Activated naive CD4-positive, alpha-beta T cell (primary cell): ENCODE data around the gene CCDC149.

Experiments
- DNase-seq, 4 experiments: peaks; one replicate each; lab custom pipeline; 2025; lab: John Stamatoyannopoulos, UW

CCDC149 gene

DNA sequence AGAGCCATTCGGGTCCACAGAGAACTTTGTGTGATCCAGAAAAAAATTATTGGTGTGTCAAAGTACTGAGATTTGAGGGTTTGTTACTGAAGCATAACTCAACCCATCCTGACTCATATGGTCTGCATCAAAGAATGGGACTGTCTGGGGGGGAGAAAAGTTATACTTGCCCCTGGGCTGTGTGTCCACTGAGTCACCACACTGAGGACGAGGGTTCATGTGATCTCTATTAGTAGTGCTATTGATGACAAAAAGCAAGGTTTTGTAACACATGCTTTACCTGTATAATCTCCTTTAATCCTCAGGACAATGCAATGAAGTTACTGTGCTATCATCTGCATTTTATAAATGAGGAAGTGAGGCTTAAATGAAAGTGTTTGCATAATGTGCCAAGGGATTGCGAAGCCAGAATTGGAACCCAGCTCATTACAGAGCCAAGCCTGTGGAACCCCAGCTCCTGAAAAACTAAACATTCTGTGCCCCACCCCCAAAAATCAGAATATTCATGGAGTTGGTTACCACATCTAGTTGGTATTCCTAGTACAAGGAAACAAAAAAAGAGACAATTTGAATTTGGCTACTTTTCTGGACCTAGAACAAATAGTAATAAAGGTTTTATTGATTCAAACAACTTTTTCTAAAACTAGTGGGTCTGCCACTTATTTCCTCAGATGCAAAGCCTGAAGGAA is 31.2 kb downstream of the CCDC149 start:
- no peak for DNase-seq

DNA sequence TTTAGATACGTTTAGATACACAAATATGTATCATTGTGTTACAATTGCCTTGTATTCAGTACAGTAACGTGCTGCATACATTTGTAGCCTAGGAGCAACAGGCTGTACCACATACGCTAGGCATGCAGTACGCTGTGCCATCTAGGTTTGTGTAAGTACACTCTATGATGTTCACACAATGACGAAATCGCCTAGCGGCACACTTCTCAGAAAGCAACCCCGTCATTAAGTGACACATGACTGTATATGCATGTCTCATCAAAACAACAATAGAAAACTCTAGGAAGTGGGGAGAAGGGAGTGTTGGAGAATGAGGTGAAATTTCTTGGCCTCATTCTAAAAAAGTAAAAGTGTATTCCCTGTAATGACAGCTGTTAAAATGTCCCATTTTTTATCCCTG is 32.7 kb downstream of the CCDC149 start:
- no peak for DNase-seq

DNA sequence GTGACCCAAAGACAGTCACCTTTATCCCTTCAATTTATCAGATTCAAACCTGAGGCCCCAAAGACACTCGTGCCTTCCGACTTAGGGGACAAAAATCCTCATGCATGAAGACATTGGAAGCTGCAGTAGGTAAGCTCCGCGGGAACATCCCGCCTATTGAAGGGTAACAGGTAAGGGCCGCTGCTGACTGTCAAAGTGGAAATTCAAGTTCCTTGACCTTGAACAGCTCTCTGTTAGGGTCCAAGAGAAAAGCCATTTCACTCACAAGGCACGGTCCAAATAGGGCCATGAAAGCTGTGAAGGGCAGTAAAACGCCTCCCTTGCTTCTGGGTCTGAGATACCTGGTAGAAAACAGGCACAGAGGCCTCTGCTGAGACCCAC is 34.2 kb downstream of the CCDC149 start:
- no peak for DNase-seq

DNA sequence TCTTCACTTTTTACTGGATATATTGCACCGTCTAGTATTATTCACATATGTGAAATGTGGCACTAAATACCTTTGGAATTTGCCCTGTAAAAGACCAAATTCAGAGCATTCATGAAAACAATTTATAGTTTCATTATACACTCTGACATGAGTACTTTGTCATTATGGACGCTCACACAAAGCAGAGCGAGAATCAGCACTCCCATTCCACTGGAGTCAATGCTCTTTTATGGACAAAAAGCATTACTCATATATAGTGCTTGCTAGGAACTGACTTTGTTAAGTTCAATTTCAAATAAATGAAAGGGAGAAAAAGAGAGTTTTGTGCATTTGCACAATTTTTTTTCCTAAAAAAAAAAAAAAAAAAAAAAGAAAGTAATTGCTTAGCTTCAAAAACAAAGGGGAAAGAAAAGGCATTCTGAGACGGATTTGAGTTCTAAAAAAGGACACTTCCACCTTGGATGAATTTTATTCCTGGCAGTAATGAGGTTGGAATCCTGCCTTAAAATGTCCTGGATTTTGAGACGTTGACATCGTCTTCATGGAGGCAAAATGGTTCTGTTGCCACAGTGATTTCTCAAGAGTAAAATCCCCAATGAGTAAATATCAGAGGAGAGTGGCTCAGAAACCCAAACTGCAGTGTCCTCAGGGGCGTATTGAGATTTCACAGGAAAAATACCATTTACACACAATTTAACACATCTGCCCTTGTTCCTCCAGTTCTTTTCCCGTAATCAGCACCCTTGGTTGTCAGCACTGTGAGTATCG is 34.8 kb downstream of the CCDC149 start:
- no peak for DNase-seq

DNA sequence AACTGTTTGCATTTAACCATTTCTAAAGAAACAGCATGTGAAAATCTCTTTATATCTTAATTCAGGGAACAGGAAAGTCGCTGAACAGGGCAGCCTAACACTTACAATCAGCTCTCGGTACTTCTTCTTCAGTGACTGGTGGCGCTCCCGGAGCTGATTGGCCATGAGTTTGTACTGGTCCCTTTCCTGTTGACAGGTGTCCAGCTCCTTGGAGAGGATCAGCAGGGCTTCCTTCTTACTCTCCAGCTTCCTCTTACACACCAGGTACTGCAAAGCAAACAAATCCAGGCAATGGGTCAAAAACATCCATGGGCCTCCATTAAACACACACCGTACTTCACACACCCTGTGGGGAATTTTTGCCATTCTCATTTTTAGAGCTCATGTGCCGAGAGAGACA is 36.4 kb downstream of the CCDC149 start:
- DNase-seq: no peak

DNA sequence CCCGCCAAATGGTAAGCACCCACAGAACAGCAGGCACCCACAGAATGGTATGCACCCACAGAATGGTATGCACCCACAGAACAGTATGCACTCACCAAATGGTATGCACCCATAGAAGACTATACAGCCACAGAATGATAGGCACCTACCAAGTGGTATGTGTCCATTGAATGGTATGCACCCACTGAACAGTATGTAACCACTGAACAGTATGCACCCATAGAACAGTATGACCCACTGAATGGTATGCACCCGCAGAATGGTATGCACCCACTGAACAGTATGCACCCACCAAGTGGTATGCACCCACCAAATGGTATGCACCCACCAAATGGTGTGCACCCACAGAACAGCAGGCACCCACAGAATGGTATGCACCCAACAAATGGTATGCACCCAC is 40.1 kb downstream of the CCDC149 start:
- DNase-seq: no peak

DNA sequence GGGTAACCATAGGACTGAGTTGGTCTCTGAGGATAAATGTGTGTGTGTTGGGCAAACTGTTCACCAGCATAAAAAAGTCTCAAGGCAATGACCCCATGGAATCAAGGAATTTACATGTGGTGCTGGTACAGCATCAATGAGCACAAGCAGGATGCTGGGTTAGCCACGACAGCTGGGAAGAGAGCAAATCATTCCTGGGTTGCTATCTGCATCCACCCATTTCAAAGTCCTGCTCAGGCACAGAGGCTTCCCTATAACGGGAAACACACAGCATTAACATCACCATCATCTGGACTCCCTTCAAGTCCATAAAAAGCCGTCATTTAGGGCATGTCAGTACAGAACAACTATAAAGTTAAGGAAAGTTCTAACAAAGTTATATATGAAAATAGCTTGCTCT is 41.6 kb downstream of the CCDC149 start:
- no peak for DNase-seq

DNA sequence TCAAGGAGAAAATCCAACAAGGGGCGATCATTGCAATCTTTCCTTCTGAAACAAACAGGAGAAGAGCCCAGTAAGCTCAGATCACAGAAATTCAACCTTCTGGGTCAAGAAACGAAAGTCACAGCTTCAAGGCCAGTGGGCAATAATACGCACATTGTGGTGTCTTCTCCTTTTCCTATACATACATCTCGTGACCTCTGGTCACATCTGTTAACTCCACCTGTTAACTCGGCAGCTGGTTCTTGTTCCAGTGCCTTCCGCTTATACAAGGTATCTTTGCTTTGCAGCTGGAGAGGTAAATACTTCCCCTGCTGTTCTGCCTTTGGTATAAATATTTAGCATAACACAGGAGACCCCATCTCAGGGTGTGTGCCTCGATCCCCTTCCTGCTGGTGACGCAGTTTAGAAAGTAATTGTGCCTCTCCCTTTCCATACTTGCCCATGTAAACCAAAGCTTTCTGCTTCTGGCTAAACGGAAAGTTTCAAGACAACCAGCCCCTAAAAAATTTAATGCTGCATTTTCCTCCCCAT is 45.0 kb downstream of the CCDC149 start:
- DNase-seq: no peak

DNA sequence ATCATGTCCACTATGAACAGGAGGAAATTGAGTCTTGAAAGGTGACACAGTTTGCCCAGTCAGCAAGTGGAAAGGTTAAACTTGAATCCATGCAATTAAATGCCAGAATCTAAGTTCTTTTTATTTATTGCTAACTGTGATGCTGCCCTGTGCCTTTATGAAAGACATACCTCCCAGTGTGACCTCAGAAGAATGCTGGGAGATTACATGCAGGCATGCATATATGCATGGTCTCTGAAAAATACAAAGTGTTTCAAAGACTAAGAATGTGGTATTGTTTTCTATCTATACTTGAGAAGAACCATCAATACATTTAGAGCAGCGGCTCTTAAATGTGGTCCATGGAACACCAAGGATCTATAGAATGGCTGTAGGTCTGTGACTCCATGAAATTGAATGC is 45.6 kb downstream of the CCDC149 start:
- no peak for DNase-seq

DNA sequence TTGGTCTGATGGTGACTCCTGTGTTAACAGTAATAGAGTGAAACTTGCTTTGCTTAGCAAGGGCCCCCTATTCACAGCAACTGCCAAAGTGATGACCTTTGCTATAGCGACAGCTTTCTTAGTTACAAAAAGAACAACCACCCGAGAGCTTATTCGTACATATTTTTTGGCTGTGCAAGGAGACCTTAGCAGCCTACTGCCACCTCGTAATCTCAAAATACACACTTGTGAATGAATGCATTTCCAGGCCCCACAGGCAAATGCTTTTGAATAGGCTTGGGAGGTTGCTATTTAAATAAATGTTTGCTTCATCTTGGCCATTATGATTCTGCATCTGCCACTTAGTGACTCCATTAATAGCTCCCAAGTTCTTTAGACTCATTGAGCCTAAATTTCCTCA is 47.4 kb downstream of the CCDC149 start:
- DNase-seq: no peak

DNA sequence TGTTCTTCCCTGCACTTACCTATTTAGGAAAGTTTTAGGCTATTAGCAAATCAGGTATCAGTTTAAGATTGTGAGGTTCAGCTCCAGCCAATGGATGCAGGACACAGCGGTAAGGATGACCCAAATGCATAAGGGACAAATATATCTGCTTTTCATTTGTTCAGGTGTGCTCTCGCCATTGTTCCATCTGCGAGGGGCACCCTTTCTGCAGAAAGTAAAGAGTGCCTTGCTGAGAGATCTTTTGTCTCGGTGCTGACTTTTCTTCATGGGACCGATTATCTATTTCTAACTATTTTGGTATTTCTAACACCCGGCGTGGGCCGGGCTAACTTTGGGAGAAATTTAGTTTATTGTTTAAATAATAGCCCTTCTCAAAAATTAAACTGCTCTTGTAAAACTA is 49.0 kb downstream of the CCDC149 start:
- DNase-seq: no peak

DNA sequence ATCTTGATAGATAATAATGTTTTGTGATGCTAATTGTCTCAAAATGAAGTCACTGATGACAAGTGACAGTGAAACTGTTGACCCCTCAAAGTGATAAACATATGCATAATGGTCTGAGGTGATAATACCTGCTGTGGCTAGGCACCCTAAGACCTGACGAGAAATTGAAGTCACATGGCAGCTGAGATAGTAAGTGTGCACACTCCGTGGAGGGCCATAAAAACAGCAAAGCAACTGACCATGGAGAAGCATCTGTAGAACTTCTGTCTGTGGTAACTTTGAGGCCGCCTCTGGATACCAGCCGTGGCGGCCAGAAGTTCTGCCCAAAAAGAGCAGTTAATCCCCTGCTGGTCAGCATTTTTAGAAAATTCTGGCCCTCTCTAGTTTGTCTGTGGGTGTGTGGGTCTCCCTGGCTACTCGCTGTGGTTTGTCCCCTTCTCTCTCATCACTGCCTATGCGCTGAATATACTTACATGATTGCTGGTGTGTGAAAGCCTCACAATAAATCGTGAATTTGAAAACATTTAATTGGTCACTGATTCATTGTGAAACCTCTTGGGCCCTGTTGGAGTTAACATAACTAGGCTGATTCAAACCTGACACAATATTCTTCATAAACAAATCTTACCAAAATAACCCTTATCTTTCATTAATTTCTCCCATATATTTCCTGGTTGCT is 50.6 kb downstream of the CCDC149 start:
- DNase-seq: no peak

DNA sequence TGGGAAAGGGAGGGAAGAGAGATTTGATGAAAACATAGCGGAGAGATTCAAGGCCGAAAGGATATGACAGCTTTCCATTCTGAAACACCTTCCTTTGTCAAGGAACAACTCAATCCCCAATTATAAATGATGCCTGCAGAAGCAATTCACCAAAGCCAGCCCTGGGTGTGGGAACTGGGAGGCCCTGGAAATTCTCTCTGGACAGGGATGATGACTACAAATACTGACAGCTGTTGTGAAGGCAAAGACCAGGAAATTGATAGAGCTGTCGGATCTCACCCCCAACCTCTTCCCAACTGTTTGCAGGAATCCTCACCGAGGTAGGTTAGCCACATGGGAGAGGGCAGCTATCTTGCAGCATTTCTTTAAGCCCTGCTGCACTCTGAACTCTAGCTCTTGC is 54.3 kb downstream of the CCDC149 start:
- no peak for DNase-seq

DNA sequence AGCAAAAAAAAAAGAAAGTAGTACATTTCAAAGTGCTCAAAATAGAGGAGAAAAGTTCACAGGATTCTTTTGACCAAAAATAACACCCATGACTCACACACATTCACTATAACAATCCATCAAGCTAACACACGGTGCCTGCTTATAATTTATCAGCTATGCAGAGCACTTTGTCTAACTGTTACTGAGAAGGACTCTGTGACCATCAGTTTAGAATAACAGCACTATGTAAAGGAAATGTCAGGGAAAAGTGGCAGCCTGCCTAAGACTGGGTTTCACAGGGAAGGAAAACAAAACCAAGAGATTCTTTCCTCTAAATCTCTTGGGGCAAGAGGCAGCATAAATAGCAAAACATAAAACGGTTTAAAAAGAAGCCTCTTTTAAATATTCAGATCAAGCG is 54.8 kb downstream of the CCDC149 start:
- no peak for DNase-seq

DNA sequence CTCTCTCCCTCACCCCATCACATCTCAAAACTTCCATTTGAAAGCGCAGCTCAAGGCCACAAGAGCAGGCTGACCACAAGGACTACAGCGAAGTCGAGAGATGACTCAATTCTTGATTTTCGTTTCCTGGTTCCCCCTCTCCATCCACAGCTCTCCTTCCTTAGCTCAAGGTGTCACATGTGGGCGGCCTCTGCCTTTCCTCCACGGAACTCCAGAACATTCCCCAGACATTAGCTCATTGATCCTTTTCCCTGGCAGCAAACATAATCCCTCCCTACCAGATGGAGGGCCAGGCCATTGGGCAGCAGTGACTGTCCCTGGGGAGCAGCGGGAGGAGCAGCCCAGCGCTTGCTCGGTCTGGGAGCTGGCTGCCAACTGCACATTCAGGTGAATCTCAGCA is 56.3 kb downstream of the CCDC149 start:
- DNase-seq: no peak

DNA sequence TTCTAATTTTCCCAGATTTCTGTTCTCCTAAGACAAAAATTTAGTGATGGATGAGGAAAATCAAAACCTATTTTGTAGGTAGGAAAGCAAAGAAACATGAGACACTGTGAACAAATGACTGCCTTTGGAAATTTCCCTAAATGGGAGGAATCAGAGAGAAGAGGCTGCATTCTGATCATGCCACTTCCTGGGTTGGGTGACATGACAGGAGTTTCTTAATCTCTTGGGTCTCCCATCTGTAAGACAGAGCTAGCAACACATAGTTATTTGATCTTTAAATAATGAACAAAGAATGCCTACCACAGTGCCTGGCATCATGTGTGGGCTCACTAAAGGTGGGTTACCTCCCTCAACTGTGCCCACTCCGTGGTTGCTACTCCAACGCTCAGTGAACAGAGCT is 57.1 kb downstream of the CCDC149 start:
- no peak for DNase-seq

DNA sequence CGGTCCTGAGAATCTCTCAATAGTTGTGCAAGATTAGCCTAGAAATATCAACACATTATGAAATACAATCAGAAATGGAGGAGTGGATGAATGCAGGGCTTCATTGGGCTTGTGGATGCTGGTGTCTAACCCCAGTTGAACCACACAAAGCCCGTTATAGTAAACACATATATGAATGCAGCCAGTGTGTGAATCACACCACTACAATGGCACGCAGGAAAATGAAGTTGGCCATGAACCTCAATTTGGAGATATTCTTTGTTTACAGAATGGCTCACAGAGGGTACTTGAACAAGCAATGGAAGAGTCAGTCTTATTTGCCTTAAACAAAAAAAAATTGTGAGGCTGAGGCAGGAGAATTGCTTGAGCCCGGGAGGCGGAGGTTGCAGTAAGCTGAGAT is 59.7 kb downstream of the CCDC149 start:
- no peak for DNase-seq

DNA sequence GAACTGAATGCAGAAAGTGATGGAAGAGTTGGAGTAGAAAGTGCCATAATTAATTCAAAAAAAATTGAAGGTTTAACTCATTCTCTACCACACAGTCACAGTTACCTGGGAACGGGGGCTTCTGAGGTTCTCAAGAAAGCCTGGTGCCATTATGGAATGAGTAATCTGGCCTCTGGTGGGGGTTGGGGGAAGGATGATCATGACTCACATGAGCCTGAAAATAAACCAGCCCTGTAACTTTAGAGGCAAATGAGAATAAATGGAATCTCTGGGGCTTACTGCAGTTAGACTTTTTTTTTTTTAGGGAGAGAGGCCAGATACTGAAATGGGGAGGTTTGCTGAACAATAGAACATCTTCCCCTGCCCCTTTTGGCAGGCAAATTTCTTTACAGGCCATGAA is 62.2 kb downstream of the CCDC149 start:
- no peak for DNase-seq

DNA sequence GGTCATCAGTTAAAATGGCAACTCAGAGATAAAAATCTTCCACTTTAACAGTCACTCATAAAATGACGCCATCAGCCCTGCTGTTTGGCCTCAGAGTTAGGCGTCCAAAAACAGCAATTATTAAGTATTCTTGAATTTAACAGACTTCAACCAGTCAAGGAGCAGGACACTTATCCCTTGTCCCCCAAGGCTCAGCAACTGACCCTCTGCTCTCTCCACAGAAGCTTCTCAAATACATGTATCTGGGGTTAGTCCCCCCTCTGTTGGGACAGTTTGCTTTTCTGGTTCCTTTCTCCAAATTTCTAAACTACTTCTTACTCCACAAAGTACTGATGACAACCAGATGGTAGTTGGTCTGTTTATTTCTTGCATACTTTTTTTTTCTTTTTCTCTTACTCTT is 63.1 kb downstream of the CCDC149 start:
- DNase-seq: no peak

DNA sequence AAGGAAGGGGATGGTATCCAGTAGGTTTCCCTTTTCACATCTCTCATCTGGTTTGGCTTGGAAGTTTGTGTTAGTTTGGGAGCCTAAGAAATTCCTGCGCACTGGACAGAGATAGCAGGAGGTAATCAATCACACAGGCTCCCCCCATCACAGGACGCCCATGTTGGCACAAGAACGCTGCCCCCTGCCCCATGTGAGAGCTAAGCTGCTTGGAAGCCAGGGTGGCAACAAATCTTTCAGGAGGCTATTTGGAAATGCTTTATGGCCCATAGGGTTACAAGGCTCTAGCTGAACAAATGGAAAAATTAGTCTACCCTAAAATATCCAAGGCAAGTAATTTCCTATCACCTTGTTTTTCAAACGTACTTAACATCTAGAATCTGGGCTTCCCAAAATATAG is 63.5 kb downstream of the CCDC149 start:
- DNase-seq: no peak

DNA sequence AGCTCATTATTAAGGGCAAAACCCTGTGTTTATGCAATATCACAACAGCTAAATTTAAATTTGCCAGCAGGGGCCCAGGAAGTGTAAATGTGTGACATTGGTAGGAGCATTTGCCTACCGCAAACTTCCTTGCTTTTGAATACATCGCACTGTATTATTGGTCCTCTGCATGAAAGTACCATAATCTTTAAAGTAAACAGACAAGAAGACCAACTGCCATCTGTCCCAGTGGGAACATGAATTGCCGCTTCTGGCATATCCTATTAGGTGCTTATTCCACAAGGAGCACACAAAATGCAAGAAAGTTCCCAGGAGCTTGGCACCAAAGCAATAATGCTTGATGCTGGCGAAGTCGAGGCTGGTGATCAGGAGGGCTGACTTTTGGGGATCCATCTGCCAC is 66.1 kb downstream of the CCDC149 start:
- DNase-seq: no peak

DNA sequence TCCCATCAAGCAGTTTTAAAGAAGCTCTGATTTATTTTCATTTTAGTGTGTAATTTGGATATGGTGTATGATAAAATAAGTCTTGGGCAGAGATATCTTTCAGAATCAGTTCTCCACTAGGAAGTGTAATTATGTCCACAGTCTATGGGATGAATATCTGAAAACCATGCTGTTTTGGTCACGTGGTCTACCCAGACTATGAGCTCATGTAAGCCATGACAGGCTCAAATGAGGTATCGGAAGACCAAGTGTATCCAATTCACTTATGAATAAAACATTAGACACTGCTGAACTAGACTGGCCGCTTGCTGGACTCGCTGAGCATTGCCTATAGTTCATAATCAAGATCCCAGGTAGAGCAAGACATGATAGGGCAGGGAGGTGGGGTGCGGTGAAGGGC is 66.9 kb downstream of the CCDC149 start:
- DNase-seq: no peak

DNA sequence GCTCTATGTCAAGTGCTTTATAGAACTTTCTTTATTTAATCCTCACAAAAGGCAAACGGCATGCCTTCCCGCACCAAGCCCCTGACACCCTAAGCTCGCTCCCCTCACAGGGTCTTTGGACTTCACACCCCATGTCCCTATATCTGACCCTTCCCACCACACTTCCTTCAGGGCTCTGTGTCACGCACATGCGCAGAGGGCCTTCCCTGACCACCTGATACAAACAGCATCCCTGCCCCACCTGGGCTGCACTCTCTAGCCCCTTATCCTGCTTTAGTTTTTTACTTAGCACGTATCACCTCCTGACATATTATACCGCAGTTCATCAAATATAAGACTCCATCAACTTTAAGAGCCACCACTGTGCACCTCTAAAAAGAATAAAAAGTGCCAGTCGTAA is 67.7 kb downstream of the CCDC149 start:
- DNase-seq: no peak
